Neural cell (in vitro differentiated cells): Measurements from ENCODE around the gene CBFA2T2. TPM values are rescaled to one million over a fixed set of nuclear protein-coding genes. Genes with fewer than 3 reads are reported as not detected.

ENCODE experiments used
- H2AFZ ChIP-seq: fragments of 200-600, 300-800 bp; sonication (generic), shearing (Covaris generic); 2 replicates; pipeline ENCODE4 v1.6.0; 2014; ENCODE audit warnings: low read depth, mild to moderate bottlenecking, antibody characterized with exemption, low read length, moderate library complexity
- H3F3A ChIP-seq: fragments of 200-600 bp; shearing (Covaris generic); 2 replicates; pipeline ENCODE4 v1.6.1; 2016; ENCODE audit warnings: mild to moderate bottlenecking, moderate library complexity, mixed read lengths, antibody characterized with exemption, low read length; ENCODE audit not compliant: insufficient read depth, poor library complexity, severe bottlenecking
- H3K27ac ChIP-seq: fragments of 200-600, 300-800 bp; sonication (generic), shearing (Covaris generic); 2 replicates; pipeline ENCODE4 v1.5.1; 2014; ENCODE audit warnings: mild to moderate bottlenecking, low read length, moderate library complexity
- H3K27me3 ChIP-seq: fragments of 300-800, 200-600 bp; sonication (generic), shearing (Covaris generic); 2 replicates; pipeline ENCODE4 v1.6.0; 2014; ENCODE audit warnings: mild to moderate bottlenecking, low read depth, low read length, moderate library complexity; ENCODE audit not compliant: insufficient read depth
- H3K36me3 ChIP-seq: fragments of 300-800, 200-600 bp; sonication (generic), shearing (Covaris generic); 2 replicates; pipeline ENCODE4 v1.5.1; 2014; ENCODE audit warnings: mild to moderate bottlenecking, antibody characterized with exemption, low read length, moderate library complexity; ENCODE audit not compliant: insufficient read depth
- H3K4me2 ChIP-seq: fragments of 300-800, 200-600 bp; sonication (generic), shearing (Covaris generic); 2 replicates; pipeline ENCODE4 v1.6.0; 2014; ENCODE audit warnings: mild to moderate bottlenecking, low read length
- H3K4me3 ChIP-seq: fragments of 300-800, 200-600 bp; sonication (generic), shearing (Covaris generic); 2 replicates; pipeline ENCODE4 v1.5.1; 2014; ENCODE audit warnings: mild to moderate bottlenecking, low read length, moderate library complexity
- H3K79me2 ChIP-seq: fragments of 200-600 bp; shearing (Covaris generic); replicated peaks from 2 replicates; pipeline ENCODE4 v1.6.0; 2014; ENCODE audit warnings: mild to moderate bottlenecking, low read length, moderate library complexity; ENCODE audit not compliant: insufficient read depth
- H3K9ac ChIP-seq: fragments of 300-800, 200-600 bp; sonication (generic), shearing (Covaris generic); 2 replicates; pipeline ENCODE4 v1.6.1; 2016; ENCODE audit warnings: mild to moderate bottlenecking, low read length, mixed read lengths
- H3K9me2 ChIP-seq: fragments of 200-600 bp; shearing (Covaris generic); 2 replicates; pipeline ENCODE4 v1.6.1; 2016; ENCODE audit warnings: mild to moderate bottlenecking, low read length, mixed read lengths; ENCODE audit not compliant: insufficient read depth
- H3K9me3 ChIP-seq: fragments of 200-600, 300-800 bp; sonication (generic), shearing (Covaris generic); 2 replicates; pipeline ENCODE4 v1.6.1; 2016; ENCODE audit warnings: mild to moderate bottlenecking, mixed run types, low read length, moderate library complexity, mixed read lengths
- H4K20me1 ChIP-seq: fragments of 200-600 bp; shearing (Covaris generic); 2 replicates; pipeline ENCODE4 v1.6.1; 2016; ENCODE audit warnings: mild to moderate bottlenecking, mixed run types; ENCODE audit not compliant: insufficient read depth
- EP300 ChIP-seq: fragments of 450-650 bp; conservative IDR thresholded peaks from 2 replicates; pipeline ENCODE4 v1.6.1; 2014; ENCODE audit warnings: antibody characterized with exemption, mild to moderate bottlenecking, moderate library complexity; ENCODE audit not compliant: poor library complexity, severe bottlenecking
- EZH2 ChIP-seq: fragments of 200-600, 300-800 bp; shearing (Covaris generic), sonication (generic); IDR thresholded peaks from 2 replicates; pipeline ENCODE4 v1.6.1; 2014; ENCODE audit warnings: antibody characterized with exemption, low read length, borderline replicate concordance, mild to moderate bottlenecking; ENCODE audit not compliant: insufficient read depth, poor library complexity, severe bottlenecking
- MXI1 ChIP-seq: fragments of 450-650 bp; conservative IDR thresholded peaks from 2 replicates; pipeline ENCODE4 v1.6.1; 2014; ENCODE audit warnings: antibody characterized with exemption, mild to moderate bottlenecking; ENCODE audit not compliant: poor library complexity, severe bottlenecking
- POLR2AphosphoS5 ChIP-seq: IDR thresholded peaks from 2 replicates; pipeline ENCODE4 v1.6.1; 2012
- RAD21 ChIP-seq: fragments of 450-650 bp; conservative IDR thresholded peaks from 2 replicates; pipeline ENCODE4 v1.6.1; 2014; ENCODE audit warnings: antibody characterized with exemption, mild to moderate bottlenecking, moderate library complexity
- SMC3 ChIP-seq: fragments of 450-650 bp; conservative IDR thresholded peaks from 2 replicates; pipeline ENCODE4 v1.6.1; 2014; ENCODE audit warnings: antibody characterized with exemption, mild to moderate bottlenecking, moderate library complexity; ENCODE audit not compliant: poor library complexity
- TAF1 ChIP-seq: IDR thresholded peaks from 2 replicates; pipeline ENCODE4 v1.6.1; 2012; ENCODE audit warnings: low read depth
- polyA plus RNA-seq: library from polyadenylated mRNA; depleted of rRNA; stranded (reverse); fragments of >200 nt; gene quantifications from 2 replicates; pipeline ENCODE4 v1.2.3, GENCODE V29; 2014
- TF ChIP-seq, protein P1 (sequence below): IDR thresholded peaks from 2 replicates; pipeline ENCODE4 v1.6.1; 2012; ENCODE audit warnings: borderline replicate concordance
- TF ChIP-seq, protein P2 (sequence below): fragments of 450-650 bp; IDR thresholded peaks from 2 replicates; pipeline ENCODE4 v1.5.1; 2014; ENCODE audit warnings: antibody characterized with exemption, mild to moderate bottlenecking, moderate library complexity; ENCODE audit not compliant: poor library complexity, severe bottlenecking

Gene CBFA2T2
- polyA plus RNA-seq, 1 donor from 2014 or later: 15.9 TPM

DNA sequence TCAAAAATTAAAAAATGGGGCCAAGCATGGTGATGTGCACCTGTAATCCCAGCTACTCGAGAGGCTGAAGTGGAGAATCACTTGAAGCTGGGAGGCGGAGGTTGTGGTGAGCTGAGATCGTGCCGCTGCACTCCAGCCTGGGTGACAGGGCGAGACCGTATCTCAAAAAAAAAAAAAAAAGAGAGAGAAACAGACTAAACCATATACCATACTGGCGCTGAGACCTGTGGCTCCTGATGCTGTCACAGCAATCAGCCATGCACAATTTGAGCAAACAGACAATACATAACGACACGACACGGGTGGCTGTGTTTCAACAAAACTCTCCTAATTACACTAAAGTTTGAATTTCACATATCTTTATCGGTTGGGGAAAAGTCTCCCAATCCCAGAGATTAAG lies 14.9 kb upstream of the CBFA2T2 start:
- no peaks in the 10 kb centered on the region for H3K79me2 ChIP-seq
- H3K27ac ChIP-seq: no peak overlapping the region
- no peak overlapping the region for H3K4me2 ChIP-seq

DNA sequence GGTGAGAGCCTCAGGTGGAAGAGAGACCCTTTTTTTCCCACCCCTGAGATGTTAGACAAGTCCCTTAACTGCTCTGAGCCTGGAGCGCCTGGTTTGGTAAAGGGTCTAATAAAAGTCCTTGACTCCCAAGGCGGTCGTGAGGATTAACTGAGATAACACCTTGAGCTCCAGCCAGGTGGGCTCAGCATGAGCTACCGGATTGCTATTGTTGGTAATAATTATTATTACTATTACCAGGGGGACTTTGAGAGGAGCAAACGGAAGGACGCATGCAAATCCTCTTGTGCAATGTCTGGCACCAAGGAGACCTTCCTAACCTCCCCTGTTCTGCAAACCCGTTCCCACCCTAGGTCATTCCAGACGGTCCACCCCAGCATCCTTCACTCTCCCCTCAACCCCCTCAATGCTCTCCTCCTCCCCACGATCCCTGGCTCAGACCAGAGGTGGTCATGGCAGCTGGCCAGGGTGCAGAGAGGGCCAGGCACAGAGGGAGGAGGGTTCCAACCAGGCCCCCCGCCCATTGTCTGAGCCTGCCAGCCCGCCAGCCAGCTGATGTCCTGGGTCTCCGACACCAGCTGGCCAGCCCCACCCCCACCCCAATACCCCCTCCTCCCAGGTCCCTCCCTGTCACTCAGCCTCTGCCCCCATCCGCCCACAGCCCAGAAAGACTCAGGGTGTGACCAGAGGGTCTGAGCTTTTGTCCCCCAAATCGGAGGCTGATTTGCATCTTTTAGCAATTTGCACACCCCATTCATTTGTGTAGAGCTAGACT lies 14.3 kb upstream of the CBFA2T2 start:
- TF ChIP-seq, protein P1, sequence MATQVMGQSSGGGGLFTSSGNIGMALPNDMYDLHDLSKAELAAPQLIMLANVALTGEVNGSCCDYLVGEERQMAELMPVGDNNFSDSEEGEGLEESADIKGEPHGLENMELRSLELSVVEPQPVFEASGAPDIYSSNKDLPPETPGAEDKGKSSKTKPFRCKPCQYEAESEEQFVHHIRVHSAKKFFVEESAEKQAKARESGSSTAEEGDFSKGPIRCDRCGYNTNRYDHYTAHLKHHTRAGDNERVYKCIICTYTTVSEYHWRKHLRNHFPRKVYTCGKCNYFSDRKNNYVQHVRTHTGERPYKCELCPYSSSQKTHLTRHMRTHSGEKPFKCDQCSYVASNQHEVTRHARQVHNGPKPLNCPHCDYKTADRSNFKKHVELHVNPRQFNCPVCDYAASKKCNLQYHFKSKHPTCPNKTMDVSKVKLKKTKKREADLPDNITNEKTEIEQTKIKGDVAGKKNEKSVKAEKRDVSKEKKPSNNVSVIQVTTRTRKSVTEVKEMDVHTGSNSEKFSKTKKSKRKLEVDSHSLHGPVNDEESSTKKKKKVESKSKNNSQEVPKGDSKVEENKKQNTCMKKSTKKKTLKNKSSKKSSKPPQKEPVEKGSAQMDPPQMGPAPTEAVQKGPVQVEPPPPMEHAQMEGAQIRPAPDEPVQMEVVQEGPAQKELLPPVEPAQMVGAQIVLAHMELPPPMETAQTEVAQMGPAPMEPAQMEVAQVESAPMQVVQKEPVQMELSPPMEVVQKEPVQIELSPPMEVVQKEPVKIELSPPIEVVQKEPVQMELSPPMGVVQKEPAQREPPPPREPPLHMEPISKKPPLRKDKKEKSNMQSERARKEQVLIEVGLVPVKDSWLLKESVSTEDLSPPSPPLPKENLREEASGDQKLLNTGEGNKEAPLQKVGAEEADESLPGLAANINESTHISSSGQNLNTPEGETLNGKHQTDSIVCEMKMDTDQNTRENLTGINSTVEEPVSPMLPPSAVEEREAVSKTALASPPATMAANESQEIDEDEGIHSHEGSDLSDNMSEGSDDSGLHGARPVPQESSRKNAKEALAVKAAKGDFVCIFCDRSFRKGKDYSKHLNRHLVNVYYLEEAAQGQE: no peak
- no peak overlapping the region for H3K4me3 ChIP-seq
- no peak overlapping the region for H2AFZ ChIP-seq

More for the DNA sequence above, 14.9 kb upstream of the CBFA2T2 start:
- Histone ChIP-seq H3K36me3 (no peaks in the 10 kb centered on the region), H2AFZ (no peak overlapping the region), H3K9me2 (no peaks in the 10 kb centered on the region), H3F3A (no peaks in the 10 kb centered on the region), H3K9ac (no peak overlapping the region), H3K9me3 (no peaks in the 10 kb centered on the region), H4K20me1 (no peaks in the 10 kb centered on the region), H3K4me3 (no peak overlapping the region), H3K27me3 (no peaks in the 10 kb centered on the region)
- TF ChIP-seq RAD21 (no peak), TAF1 (no peak), EZH2 (no peak), MXI1 (no peak), EP300 (no peak), SMC3 (no peak), POLR2AphosphoS5 (no peak)
- TF ChIP-seq, protein P2, sequence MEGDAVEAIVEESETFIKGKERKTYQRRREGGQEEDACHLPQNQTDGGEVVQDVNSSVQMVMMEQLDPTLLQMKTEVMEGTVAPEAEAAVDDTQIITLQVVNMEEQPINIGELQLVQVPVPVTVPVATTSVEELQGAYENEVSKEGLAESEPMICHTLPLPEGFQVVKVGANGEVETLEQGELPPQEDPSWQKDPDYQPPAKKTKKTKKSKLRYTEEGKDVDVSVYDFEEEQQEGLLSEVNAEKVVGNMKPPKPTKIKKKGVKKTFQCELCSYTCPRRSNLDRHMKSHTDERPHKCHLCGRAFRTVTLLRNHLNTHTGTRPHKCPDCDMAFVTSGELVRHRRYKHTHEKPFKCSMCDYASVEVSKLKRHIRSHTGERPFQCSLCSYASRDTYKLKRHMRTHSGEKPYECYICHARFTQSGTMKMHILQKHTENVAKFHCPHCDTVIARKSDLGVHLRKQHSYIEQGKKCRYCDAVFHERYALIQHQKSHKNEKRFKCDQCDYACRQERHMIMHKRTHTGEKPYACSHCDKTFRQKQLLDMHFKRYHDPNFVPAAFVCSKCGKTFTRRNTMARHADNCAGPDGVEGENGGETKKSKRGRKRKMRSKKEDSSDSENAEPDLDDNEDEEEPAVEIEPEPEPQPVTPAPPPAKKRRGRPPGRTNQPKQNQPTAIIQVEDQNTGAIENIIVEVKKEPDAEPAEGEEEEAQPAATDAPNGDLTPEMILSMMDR: no peak
- TF ChIP-seq, protein P1: no peak

More for the DNA sequence above, 14.3 kb upstream of the CBFA2T2 start:
- Histone ChIP-seq H3K9me3 (no peaks in the 10 kb centered on the region), H3K36me3 (no peaks in the 10 kb centered on the region), H3K27ac (no peak overlapping the region), H3K79me2 (no peaks in the 10 kb centered on the region), H3K4me2 (no peak overlapping the region), H4K20me1 (no peaks in the 10 kb centered on the region), H3K9me2 (no peaks in the 10 kb centered on the region), H3K9ac (no peak overlapping the region), H3K27me3 (no peaks in the 10 kb centered on the region), H3F3A (no peaks in the 10 kb centered on the region)
